Measurements from ENCODE around the gene COL5A2. TPM values are rescaled to one million over a fixed set of nuclear protein-coding genes. Genes with fewer than 3 reads are reported as not detected.

Gene COL5A2
- total and polyA plus RNA-seq, 9 of the 15 experiments (the other 6 are each of a cell fraction or from before 2014, with no cell fraction given), result 0.01 to 0.54 (median 0.19) TPM

DNA sequence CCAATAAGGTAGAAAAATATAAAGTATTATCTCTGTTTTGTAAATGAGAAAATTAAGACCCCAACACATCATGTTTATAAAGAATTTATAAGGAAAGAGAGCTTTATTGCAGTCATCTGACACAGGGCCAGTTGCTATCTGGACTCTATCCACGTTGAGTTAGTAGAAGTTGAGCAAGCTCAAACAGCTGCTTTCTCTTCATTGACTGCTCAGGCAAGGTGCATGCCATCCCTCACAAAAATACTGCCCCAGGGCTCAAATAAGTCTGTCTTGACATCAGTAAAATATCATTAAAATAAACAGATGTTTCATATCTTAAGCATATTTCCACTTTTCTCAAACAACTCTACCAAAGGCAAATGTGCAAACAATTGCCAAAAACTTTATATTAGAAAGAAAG, 14.8 kb downstream of the COL5A2 start:
- H3K27ac ChIP-seq (ENCODE audit: extremely low read depth, low read depth, low read length), result no peak overlapping the region
- no peaks in the 10 kb centered on the region for H3K36me3 ChIP-seq (ENCODE audit: control insufficient read depth, insufficient read depth, low read length)
- FAIRE-seq (no peak), DNase-seq (ENCODE audit: extremely low read depth in 1 of 4, low spot score in 3 of 4) (no peak), ATAC-seq (no peak)
- no peaks in the 10 kb centered on the region for H4K20me1 ChIP-seq (replicated peaks; ENCODE audit: control insufficient read depth, insufficient read depth, low read length)
- TF ChIP-seq TAF15 (IDR thresholded peaks at IDR 0.05; ENCODE audit: low read depth, low read length) (no peak), ZNF197 (CRISPR knock-in tag; IDR thresholded peaks at IDR 0.05; ENCODE audit: low read depth) (no peak), C11orf30 (IDR thresholded peaks at IDR 0.05; ENCODE audit: low read depth) (no peak), CHD4 (IDR thresholded peaks at IDR 0.05; ENCODE audit: insufficient read depth, insufficient replicate concordance, low read depth, low read length, poor library complexity, severe bottlenecking) (no peak), LEF1 (IDR thresholded peaks at IDR 0.05) (no peak), RBM34 (IDR thresholded peaks at IDR 0.05; ENCODE audit: borderline replicate concordance, insufficient read depth, low read length) (no peak), CTBP1 (IDR thresholded peaks at IDR 0.05; ENCODE audit: borderline replicate concordance) (no peak), ZNF217 (CRISPR knock-in tag; IDR thresholded peaks at IDR 0.05) (no peak), NELFE (IDR thresholded peaks at IDR 0.05; ENCODE audit: insufficient read depth, insufficient read length) (no peak)
- intact Hi-C loops (cut with micrococcal nuclease) (no loop called here), in situ Hi-C loops (cut with MboI) (no loop called here)
- H2AFZ ChIP-seq (ENCODE audit: low read depth, low read length), result no peak overlapping the region
- H3K4me3 ChIP-seq, result no peak overlapping the region
- ChIA-PET CTCF (ENCODE audit: low intra/inter-chr PET ratio) (no interaction called here), POLR2A (interaction anchor here (1.2 kb wide), 1 partner anchor 22 kb away, joined by 3 read pairs; no protein-coding TSS in a partner anchor)
- H3K79me2 ChIP-seq (ENCODE audit: control insufficient read depth, insufficient read depth, low read length), result no peaks in the 10 kb centered on the region
- WGBS (ENCODE audit: insufficient coverage, low coverage, missing lambda C conversion rate), result 0% methylated on average over 1 of the region's 1 CpG
- H3K4me2 ChIP-seq (ENCODE audit: insufficient read depth, low read length), result no peak overlapping the region
- no peak overlapping the region for H3K9ac ChIP-seq (ENCODE audit: insufficient read depth in 1 of 2, low read depth in 2 of 2, low read length in 2 of 2)
- H3K4me1 ChIP-seq (replicated peaks in 1 of 2; ENCODE audit: control insufficient read depth in 2 of 2, insufficient read depth in 2 of 2, low read length in 2 of 2), result no peaks in the 10 kb centered on the region
- H3K9me1 ChIP-seq (ENCODE audit: control insufficient read depth, insufficient read depth, low read length), result no peaks in the 10 kb centered on the region
- H3K27me3 ChIP-seq (ENCODE audit: control insufficient read depth in 2 of 2, insufficient read depth in 2 of 2, low read length in 2 of 2), result no peaks in the 10 kb centered on the region
- BruUV-seq (replicated peaks), result no TSS peak
- H3K9me3 ChIP-seq (replicated peaks; ENCODE audit: control insufficient read depth, insufficient read depth, low read depth, low read length), result no peaks in the 10 kb centered on the region
